Astrocyte of the spinal cord (primary cell): ENCODE data around the gene DPH6.

ENCODE experiments used
- DNase-seq: peaks from one replicate; pipeline ENCODE4 v3.0.0; 2011; ENCODE audit warnings: low read depth, low spot score
- H3K4me3 ChIP-seq: 2 replicates; pipeline ENCODE4 v1.5.1; 2011; ENCODE audit warnings: low read depth, mild to moderate bottlenecking, low read length, moderate library complexity
- in situ Hi-C: cut with HindIII; loops from 2 replicates; pipeline ENCODE4 v1.10.0; 2017; ENCODE audit warnings: low sequenced_read_pairs
- TF ChIP-seq, protein P1 (sequence below): IDR thresholded peaks from 2 replicates; pipeline ENCODE4 v1.5.1; 2012; ENCODE audit warnings: low read depth, mild to moderate bottlenecking, low read length, inconsistent platforms

DPH6 gene

DNA sequence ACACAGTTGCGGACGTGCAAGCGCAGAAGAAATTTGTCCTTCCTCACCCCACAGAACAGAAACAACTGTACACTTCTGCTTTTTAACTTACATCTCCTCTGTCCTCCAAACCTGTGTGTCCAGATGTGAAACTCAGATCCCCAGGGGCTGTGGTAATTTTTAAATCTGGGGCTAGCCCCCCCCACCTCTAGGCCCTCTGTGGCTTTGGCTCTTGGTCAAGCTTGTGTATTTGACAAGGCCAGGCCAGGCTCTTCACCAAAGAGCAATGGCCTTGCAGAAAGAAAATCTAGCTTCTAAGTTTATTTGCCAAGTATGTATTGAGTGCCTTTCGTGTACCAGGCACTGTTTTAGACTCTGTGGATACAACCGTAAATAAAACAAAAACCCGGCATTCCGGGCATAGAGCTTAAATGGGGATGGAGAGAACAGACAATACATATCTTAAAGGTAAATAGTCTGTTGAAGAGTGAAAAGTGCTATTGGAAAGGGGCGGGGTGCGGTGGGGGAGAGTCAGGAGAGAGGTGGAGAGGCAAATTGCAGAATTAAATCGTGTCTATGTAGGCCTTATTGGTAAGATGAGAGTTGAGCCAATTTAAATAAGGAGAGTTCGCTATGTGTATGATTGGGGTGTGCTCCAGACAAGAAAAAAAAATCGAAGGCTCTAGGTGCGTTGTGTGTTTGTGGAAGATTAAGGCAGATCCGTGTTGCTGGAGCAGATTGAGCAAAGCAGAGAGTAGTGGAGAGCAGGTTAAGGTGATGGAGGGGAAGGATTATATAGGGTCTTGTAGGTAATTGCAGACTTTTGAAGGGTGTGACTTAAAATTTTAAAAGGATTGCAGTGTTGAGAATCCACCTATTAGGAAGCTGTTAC, 781 bp upstream of the DPH6 start:
- no peak for DNase-seq
- in situ Hi-C loops: no loop called here
- TF ChIP-seq, protein P1, sequence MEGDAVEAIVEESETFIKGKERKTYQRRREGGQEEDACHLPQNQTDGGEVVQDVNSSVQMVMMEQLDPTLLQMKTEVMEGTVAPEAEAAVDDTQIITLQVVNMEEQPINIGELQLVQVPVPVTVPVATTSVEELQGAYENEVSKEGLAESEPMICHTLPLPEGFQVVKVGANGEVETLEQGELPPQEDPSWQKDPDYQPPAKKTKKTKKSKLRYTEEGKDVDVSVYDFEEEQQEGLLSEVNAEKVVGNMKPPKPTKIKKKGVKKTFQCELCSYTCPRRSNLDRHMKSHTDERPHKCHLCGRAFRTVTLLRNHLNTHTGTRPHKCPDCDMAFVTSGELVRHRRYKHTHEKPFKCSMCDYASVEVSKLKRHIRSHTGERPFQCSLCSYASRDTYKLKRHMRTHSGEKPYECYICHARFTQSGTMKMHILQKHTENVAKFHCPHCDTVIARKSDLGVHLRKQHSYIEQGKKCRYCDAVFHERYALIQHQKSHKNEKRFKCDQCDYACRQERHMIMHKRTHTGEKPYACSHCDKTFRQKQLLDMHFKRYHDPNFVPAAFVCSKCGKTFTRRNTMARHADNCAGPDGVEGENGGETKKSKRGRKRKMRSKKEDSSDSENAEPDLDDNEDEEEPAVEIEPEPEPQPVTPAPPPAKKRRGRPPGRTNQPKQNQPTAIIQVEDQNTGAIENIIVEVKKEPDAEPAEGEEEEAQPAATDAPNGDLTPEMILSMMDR: no peak
- peak overlapping the region; percentile 70 for H3K4me3 ChIP-seq

DNA sequence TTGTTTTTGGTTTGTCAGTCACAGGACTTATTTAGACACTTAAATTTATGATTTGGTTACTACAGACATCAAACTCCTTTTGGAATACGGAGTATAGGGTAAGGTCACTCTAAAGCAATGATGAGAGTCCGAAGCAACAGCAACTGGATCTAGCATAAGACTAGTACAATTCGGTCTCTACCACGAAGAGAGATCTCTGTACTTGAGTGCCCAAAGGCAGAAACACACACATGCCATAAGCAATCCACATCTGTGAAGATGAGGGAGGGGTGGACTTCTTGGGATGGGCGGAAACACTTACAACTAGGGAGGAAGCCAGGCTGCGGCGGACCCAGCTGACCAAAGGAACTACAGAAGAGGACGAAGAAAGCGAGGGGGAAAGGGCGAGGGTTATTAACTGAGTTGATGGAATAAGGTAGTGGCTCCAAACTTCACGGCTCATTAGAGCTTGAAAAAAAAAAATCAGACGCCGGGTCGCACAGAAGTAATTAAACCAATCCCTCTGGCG, 595 bp downstream of the DPH6 start:
- peak; percentile 69 for DNase-seq
- TF ChIP-seq, protein P1: no peak

DNA sequence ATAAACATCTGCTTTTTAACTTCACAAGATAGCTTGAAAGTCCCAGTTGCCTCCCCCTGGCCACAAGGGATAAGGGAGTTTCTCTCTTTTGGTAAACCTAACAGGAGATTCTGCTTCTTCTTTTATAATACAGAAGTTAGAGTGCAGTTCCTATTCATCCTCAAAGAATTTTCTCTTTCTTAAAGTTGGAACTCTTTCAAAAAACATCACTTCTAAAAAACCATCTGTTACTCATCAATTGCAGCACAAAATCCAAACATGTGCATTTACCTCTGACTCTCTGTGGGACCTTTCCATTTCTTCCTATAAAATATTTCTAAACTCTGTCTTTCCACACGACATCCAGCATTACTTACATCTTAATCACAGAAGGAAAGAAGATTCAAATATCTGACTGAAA, 5.1 kb downstream of the DPH6 start:
- H3K4me3 ChIP-seq: no peak overlapping the region
- DNase-seq: peak; percentile 64
- TF ChIP-seq, protein P1: no peak
- in situ Hi-C loops: no loop called here

More for the DNA sequence above, 595 bp downstream of the DPH6 start:
- in situ Hi-C loops: no loop called here
- H3K4me3 ChIP-seq: peak overlapping the region; percentile 70

DNA sequence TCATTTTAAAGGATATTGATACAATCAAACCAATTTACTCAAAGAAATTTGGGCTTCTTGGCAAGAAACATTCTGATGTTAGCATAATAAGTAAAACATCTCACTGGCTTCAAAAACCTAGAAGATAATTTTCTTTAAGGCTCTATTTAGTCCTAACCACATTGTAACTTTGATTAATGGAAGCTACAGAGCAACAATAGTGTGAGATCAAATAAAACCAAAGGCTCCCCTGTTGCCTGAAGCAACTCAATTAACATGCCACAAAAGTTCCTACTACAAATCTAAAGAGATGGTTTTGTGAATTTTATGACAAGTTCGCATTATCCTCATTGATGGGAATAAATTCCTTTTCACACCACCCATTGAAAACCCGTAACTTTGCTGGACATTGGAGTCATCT, 5.9 kb downstream of the DPH6 start:
- H3K4me3 ChIP-seq: no peak overlapping the region
- TF ChIP-seq, protein P1: no peak
- in situ Hi-C loops: no loop called here
- DNase-seq: no peak

DNA sequence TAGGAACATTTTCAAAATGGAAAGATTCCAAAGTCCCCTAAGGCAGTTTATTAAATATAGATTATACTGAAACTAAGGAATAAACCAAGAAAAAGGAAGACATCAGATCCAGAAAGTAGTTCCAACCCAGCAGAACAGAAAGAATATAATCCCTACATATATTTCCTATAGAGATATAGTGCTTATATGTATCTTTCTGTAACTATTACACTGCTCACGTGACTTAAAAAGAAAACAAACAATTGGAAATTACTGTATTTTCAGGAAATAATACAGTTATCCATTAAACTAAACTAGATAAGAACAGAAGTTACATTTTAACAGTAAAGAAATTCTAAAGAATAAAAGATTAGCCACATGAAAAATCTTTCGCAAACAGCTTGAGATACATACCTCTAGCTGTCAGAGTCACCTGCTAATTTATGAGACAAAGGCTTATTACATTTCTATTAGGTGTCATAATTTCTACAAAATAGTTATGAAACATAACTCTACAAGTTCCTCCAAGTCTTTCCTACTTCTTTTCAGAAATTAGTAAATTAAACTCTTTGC, 10.5 kb downstream of the DPH6 start:
- DNase-seq: no peak
- no peak overlapping the region for H3K4me3 ChIP-seq
- in situ Hi-C loops: no loop called here
- TF ChIP-seq, protein P1: no peak

DNA sequence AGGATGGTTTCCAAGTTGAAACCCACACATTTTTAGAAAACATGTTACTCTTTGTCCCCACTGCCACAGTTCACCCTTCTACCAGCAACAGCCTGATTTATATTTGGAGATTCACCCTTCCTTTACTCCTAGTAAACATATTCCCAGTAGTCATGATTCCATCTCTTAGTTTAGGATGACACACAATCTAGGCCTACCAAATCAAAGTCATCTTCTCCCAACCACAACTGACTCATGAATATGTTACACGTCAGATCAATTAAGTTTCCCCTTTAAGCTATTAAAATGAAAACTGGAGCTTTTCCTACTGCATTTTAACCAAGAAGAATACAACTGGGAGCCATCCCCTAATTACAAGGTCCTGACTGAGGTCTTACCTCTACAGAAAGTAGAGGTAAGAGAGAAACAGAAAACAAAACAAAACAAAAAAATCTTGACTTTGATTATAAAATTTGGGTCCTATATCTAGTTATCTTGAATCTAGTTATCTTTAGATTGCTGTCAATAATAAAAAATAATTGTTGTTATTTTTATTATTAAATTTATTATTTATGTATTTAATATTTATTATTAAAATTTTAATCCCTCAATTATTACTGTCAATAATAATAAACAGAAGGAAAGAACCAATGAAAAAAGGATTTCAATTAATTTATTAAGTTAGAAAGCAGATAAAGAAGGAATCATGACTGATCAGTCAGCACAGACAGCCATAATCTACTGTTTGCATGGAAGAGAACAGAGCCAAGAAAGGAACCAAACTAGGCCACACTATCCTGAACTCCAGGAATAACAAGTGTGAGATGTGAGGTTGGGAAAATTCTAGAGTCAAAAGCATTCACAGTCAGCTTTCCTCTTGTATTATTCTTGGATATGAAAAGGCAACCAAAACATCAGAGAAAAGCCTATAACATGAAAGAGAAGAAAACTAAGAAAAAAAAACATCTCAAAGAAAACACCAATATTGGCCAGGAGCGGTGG, 12.5 kb downstream of the DPH6 start:
- TF ChIP-seq, protein P1: no peak
- H3K4me3 ChIP-seq: no peak overlapping the region
- DNase-seq: peak; percentile 53
- in situ Hi-C loops: no loop called here
